OCI-M2 (cell line): ENCODE data around the gene ANKS3.

Experiments
- DNase-seq: peaks from one replicate; lab custom pipeline; 2025; ENCODE audit not compliant: unreplicated experiment; lab: John Stamatoyannopoulos, UW

The ANKS3 gene

GRCh38 chr16:4697848-4698291, 36.2 kb downstream of the ANKS3 start:
- DNase-seq, result no peak

- DNase-seq, result no peak
Observed at GRCh38 chr16:4696905-4697847, 36.9 kb downstream of the ANKS3 start.

- DNase-seq, result no peak
Observed at GRCh38 chr16:4696172-4696904, 37.7 kb downstream of the ANKS3 start.

- no peak for DNase-seq
Observed at GRCh38 chr16:4695473-4696171, 38.4 kb downstream of the ANKS3 start.

GRCh38 chr16:4694642-4695451, 39.2 kb downstream of the ANKS3 start:
- DNase-seq, result no peak

- DNase-seq, result no peak
Observed at GRCh38 chr16:4693956-4694641, 40.0 kb downstream of the ANKS3 start.

GRCh38 chr16:4693296-4693955, 40.6 kb downstream of the ANKS3 start, which contains the start of gene NUDT16L1:
Gene NUDT16L1, plus strand, starts transcription at chr16:4693562. Its CDS starts 165 bp downstream, at chr16:4693727.
- peak; percentile 19 for DNase-seq

- DNase-seq, result no peak
Observed at GRCh38 chr16:4692460-4693295, 41.4 kb downstream of the ANKS3 start.

- DNase-seq, result no peak
Observed at GRCh38 chr16:4691666-4692412, 42.2 kb downstream of the ANKS3 start.

- DNase-seq, result no peak
Observed at GRCh38 chr16:4690946-4691665, 43.0 kb downstream of the ANKS3 start.

GRCh38 chr16:4689864-4690704, 44.0 kb downstream of the ANKS3 start:
- no peak for DNase-seq

- DNase-seq, result no peak
Observed at GRCh38 chr16:4689091-4689671, 44.9 kb downstream of the ANKS3 start.

- DNase-seq, result no peak
Observed at GRCh38 chr16:4688674-4689045, 45.4 kb downstream of the ANKS3 start.

- DNase-seq, result no peak
Observed at GRCh38 chr16:4687946-4688673, 46.0 kb downstream of the ANKS3 start.

GRCh38 chr16:4687416-4687815, 46.7 kb downstream of the ANKS3 start:
- no peak for DNase-seq
